Fibroblast of villous mesenchyme (primary cell): ENCODE results near the gene HHAT. TPM values are rescaled to one million over a fixed set of nuclear protein-coding genes. Genes with fewer than 3 reads are reported as not detected.
"Not testable (repeated sequence)": the region's sequence is repeated elsewhere in the genome, so short reads cannot be mapped to it uniquely, and the experiment has no call there.

Experiments used
- DNase-seq: peaks from one replicate; pipeline ENCODE4 v3.0.0-alpha.2; 2010; ENCODE audit warnings: low read depth
- H3K4me3 ChIP-seq: 2 replicates; pipeline ENCODE4 v1.5.1; 2011; ENCODE audit warnings: low read depth, mild to moderate bottlenecking, low read length
- CTCF ChIP-seq: IDR thresholded peaks from 2 replicates; pipeline ENCODE4 v1.5.1; 2012; ENCODE audit warnings: low read depth, mild to moderate bottlenecking, low read length; ENCODE audit not compliant: insufficient read depth
- total RNA-seq: library from RNA; depleted of rRNA; stranded (reverse); fragments of >200 nt; gene quantifications from 2 replicates; pipeline ENCODE4 v1.2.3, GENCODE V29; 2012

The HHAT gene
- total RNA-seq, 1 donor = 15.1 TPM

- no peak for DNase-seq
- H3K4me3 ChIP-seq = no peak overlapping the region
- TF ChIP-seq CTCF = no peak
Measured at GRCh38 chr1:210347112-210347511, 18.4 kb downstream of the HHAT start.

DNA sequence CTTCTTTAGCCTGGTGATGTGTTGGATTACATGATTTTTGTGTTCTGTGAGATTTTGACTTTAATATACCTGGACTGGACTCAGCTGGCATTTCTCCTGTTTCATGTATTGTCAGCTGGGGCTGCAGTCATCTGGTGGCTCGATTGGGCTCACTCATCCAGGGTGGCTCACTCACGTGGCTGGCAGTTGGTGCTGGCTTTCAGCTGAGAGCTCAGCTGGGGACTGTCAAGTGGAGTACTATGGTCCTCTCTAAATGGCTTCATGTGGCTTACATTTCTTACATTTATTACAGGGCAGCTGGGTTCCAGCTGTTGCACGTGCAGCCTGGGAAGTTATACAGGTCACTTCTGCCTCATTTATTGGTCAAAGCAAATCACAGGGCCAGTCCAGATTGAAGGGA is 22.8 kb downstream of the HHAT start:
- TF ChIP-seq CTCF = no peak
- no peak for DNase-seq
- no peak overlapping the region for H3K4me3 ChIP-seq

- TF ChIP-seq CTCF = no peak
- DNase-seq = no peak
- H3K4me3 ChIP-seq = no peak overlapping the region
Measured at GRCh38 chr1:210352575-210352974, 23.9 kb downstream of the HHAT start.

DNA sequence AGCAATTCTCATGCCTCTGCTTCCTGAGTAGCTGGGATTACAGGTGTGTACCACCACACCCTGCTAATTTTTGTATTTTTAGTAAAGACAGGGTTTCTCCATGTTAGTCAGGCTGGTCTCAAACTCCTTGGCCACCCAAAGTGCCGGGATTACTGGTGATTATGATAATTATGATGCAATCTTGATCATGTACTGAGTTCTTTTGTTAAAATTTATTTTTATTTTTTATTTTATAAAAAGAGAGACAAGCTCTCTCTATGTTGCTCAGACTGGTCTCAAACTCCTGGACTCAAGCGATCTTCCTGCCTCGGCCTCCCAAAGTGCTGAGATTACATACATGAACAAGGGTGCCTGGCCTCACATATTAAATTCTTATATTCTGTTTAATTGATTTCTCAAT is 25.6 kb downstream of the HHAT start:
- not testable (repeated sequence) for H3K4me3 ChIP-seq, DNase-seq

GRCh38 chr1:210358626-210359025 is 29.9 kb downstream of the HHAT start:
- no peak for TF ChIP-seq CTCF
- H3K4me3 ChIP-seq = no peak overlapping the region
- no peak for DNase-seq

GRCh38 chr1:210359255-210359654 is 30.6 kb downstream of the HHAT start:
- H3K4me3 ChIP-seq = no peak overlapping the region
- TF ChIP-seq CTCF = no peak
- no peak for DNase-seq

DNA sequence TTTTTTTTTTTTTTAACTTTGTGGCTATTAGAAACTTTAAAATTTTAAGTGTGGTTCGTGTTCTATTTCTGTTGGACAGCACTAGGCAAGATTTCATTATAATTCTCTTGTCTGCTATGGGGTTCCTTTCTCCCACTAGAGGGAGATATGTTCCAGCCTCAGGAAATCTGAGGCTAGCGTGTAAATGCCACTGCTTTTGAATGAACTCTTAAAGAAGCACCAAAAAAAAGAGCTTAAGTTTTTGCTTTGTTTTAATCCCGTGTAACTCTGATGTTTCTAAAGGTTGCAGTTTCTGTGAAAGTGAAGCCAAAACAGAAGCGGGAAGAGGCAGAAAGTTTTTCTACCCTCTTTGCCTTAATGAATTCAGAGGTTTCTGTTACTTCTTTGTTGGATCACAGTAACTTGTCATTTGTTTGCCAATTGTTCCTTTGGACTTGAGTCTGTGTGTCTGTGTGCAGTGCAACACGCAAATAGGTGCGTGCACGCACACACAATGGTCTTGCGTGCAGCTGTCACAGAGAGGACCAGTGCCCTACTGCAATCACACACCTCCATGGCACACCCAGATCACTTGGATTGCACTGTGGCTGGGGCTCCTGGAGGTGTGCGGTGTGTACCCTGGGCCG is 32.3 kb downstream of the HHAT start:
- TF ChIP-seq CTCF = peak; percentile 76
- H3K4me3 ChIP-seq = no peak overlapping the region
- DNase-seq = peak; percentile 65
